ENCODE results near the gene HOXD13.

HOXD13 gene

GRCh38 chr2:176142281-176142680, 49.8 kb downstream of the HOXD13 start:
- Histone ChIP-seq H3K36me3 (ENCODE audit: insufficient read depth, low read length) (no peaks in the 10 kb centered on the region), H3K4me1 (ENCODE audit: insufficient read depth, low read length) (no peaks in the 10 kb centered on the region), H3K9me3 (ENCODE audit: control insufficient read depth, insufficient read depth, low read length) (no peaks in the 10 kb centered on the region), H3K9ac (ENCODE audit: low read depth, low read length) (no peak overlapping the region)
